Measurements from ENCODE around the gene TXK.

TXK gene

GRCh38 chr4:48124870-48125269 lies 9.2 kb downstream of the TXK start:
- Histone ChIP-seq H4K20me1 (ENCODE audit: low read depth, low read length) (no peaks in the 10 kb centered on the region), H3K79me2 (ENCODE audit: insufficient read depth, low read length) (no peaks in the 10 kb centered on the region), H3K36me3 (ENCODE audit: low read length) (no peaks in the 10 kb centered on the region), H3K9me3 (ENCODE audit: insufficient read depth, low read length) (no peaks in the 10 kb centered on the region), H2AFZ (ENCODE audit: low read depth, low read length, severe bottlenecking) (no peak overlapping the region), H3K27me3 (ENCODE audit: low read length) (no peaks in the 10 kb centered on the region), H3K9me2 (replicated peaks; ENCODE audit: insufficient read depth, low read length) (no peaks in the 10 kb centered on the region), H3K27ac (ENCODE audit: low read depth, low read length) (no peak overlapping the region), H3F3A (ENCODE audit: insufficient read depth) (no peaks in the 10 kb centered on the region), H3K9ac (ENCODE audit: low read length) (no peak overlapping the region), H3K4me2 (ENCODE audit: low read depth, low read length, poor library complexity, severe bottlenecking) (no peak overlapping the region), H3K4me3 (ENCODE audit: insufficient read depth, low read length, poor library complexity, severe bottlenecking) (no peak overlapping the region)
- no peak for TF ChIP-seq EZH2phosphoT487 (conservative IDR thresholded peaks at IDR 0.05; ENCODE audit: low read length)
- no peak for TF ChIP-seq CTCF (IDR thresholded peaks at IDR 0.05; ENCODE audit: insufficient read depth, low read length, poor library complexity, severe bottlenecking)

- TF ChIP-seq EZH2phosphoT487 (conservative IDR thresholded peaks at IDR 0.05; ENCODE audit: low read length) (no peak), CTCF (IDR thresholded peaks at IDR 0.05; ENCODE audit: insufficient read depth, low read length, poor library complexity, severe bottlenecking) (no peak)
- Histone ChIP-seq H3F3A (ENCODE audit: insufficient read depth) (no peaks in the 10 kb centered on the region), H3K27me3 (ENCODE audit: low read length) (no peaks in the 10 kb centered on the region), H3K9ac (ENCODE audit: low read length) (no peak overlapping the region), H3K9me2 (replicated peaks; ENCODE audit: insufficient read depth, low read length) (no peaks in the 10 kb centered on the region), H3K4me3 (ENCODE audit: insufficient read depth, low read length, poor library complexity, severe bottlenecking) (no peak overlapping the region), H3K4me2 (ENCODE audit: low read depth, low read length, poor library complexity, severe bottlenecking) (no peak overlapping the region), H4K20me1 (ENCODE audit: low read depth, low read length) (no peaks in the 10 kb centered on the region), H3K9me3 (ENCODE audit: insufficient read depth, low read length) (no peaks in the 10 kb centered on the region), H2AFZ (ENCODE audit: low read depth, low read length, severe bottlenecking) (no peak overlapping the region), H3K27ac (ENCODE audit: low read depth, low read length) (no peak overlapping the region), H3K36me3 (ENCODE audit: low read length) (no peaks in the 10 kb centered on the region), H3K79me2 (ENCODE audit: insufficient read depth, low read length) (no peaks in the 10 kb centered on the region)
Observed at GRCh38 chr4:48122756-48123155, 11.3 kb downstream of the TXK start.

- H3K4me2 ChIP-seq (ENCODE audit: low read depth, low read length, poor library complexity, severe bottlenecking), result no peak overlapping the region
- no peak overlapping the region for H3K9ac ChIP-seq (ENCODE audit: low read length)
- no peaks in the 10 kb centered on the region for H3K27me3 ChIP-seq (ENCODE audit: low read length)
- no peaks in the 10 kb centered on the region for H3K36me3 ChIP-seq (ENCODE audit: low read length)
- H3K27ac ChIP-seq (ENCODE audit: low read depth, low read length), result no peak overlapping the region
- no peaks in the 10 kb centered on the region for H3F3A ChIP-seq (ENCODE audit: insufficient read depth)
- H3K9me3 ChIP-seq (ENCODE audit: insufficient read depth, low read length), result no peaks in the 10 kb centered on the region
- H3K79me2 ChIP-seq (ENCODE audit: insufficient read depth, low read length), result no peaks in the 10 kb centered on the region
- H3K4me3 ChIP-seq (ENCODE audit: insufficient read depth, low read length, poor library complexity, severe bottlenecking), result no peak overlapping the region
- TF ChIP-seq CTCF (IDR thresholded peaks at IDR 0.05; ENCODE audit: insufficient read depth, low read length, poor library complexity, severe bottlenecking) (no peak), EZH2phosphoT487 (conservative IDR thresholded peaks at IDR 0.05; ENCODE audit: low read length) (no peak)
- no peaks in the 10 kb centered on the region for H3K9me2 ChIP-seq (replicated peaks; ENCODE audit: insufficient read depth, low read length)
- H2AFZ ChIP-seq (ENCODE audit: low read depth, low read length, severe bottlenecking), result no peak overlapping the region
- H4K20me1 ChIP-seq (ENCODE audit: low read depth, low read length), result no peaks in the 10 kb centered on the region
Observed at GRCh38 chr4:48121180-48121579, 12.9 kb downstream of the TXK start.
